Measurements from ENCODE around the gene PCBP3. TPM values are rescaled to one million over a fixed set of nuclear protein-coding genes. Genes with fewer than 3 reads are reported as not detected.

Gene PCBP3
- total RNA-seq, 4 donors from 2014 or later = 0.47 to 5.3 (median 1.0) TPM; not detected in 1

DNA sequence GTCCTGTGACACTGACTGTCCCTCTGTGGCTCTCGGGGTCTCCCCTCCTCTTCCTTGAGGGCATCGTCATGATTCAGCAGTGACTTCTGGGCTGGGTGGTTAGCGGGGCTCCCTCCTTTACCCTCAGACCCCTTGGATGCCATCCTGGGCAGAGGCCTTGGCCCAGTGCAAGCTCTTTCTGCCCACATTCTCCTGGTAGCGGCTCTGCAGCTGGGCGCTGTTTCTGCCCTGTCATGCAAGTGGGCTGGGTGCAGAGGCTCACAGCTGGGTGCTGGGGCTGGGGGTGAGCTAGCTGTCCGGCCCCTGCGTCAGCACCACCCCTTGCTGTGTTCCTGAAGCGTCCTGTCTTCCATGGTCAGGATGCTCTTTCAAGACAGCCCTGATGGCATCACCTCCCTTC is 158.5 kb downstream of the PCBP3 start:
- no peak for TF ChIP-seq POLR2A (IDR thresholded peaks at IDR 0.05)
- TF ChIP-seq, protein P1, sequence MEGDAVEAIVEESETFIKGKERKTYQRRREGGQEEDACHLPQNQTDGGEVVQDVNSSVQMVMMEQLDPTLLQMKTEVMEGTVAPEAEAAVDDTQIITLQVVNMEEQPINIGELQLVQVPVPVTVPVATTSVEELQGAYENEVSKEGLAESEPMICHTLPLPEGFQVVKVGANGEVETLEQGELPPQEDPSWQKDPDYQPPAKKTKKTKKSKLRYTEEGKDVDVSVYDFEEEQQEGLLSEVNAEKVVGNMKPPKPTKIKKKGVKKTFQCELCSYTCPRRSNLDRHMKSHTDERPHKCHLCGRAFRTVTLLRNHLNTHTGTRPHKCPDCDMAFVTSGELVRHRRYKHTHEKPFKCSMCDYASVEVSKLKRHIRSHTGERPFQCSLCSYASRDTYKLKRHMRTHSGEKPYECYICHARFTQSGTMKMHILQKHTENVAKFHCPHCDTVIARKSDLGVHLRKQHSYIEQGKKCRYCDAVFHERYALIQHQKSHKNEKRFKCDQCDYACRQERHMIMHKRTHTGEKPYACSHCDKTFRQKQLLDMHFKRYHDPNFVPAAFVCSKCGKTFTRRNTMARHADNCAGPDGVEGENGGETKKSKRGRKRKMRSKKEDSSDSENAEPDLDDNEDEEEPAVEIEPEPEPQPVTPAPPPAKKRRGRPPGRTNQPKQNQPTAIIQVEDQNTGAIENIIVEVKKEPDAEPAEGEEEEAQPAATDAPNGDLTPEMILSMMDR (IDR thresholded peaks at IDR 0.05) = no peak
- peaks cover 0 to 12% (median 0%) of the 10 kb centered on the region in 4 donors for H3K27me3 ChIP-seq

DNA sequence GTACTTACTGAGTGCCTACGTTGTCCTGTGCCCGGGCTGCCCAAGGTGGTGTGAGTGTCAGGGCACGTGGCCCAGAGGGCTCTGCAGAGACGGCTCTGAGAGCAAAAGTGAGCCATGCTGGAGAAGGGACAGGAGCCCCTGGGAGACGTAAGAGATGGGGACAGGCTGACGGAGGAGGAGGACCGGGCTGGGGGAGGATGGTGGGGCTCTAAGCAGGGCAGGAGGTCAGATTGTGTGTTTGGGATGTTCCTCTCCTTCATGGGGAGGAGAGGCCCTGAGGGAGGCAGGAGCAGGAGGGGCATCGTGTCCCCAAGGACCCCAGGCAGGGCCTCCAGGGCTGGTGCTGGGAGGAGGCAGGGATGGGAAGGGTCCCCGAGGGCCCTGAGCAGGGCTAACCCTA is 158.9 kb downstream of the PCBP3 start:
- TF ChIP-seq, protein P1 (IDR thresholded peaks at IDR 0.05) = no peak
- TF ChIP-seq POLR2A (IDR thresholded peaks at IDR 0.05) = no peak
- Histone ChIP-seq H3K9me3 (no peaks in the 10 kb centered on the region), H3K4me3 (no peak overlapping the region), H3K36me3 (no peaks in the 10 kb centered on the region), H3K4me1 (no peaks in the 10 kb centered on the region), H3K27me3 (peaks cover 0 to 12% (median 0%) of the 10 kb centered on the region in 4 donors), H3K27ac (no peak overlapping the region)
- no peak for DNase-seq
- intact Hi-C loops (cut with DNase I) = no loop called here
- whole genome bisulfite sequencing, 2 donors = 11 to 58% methylated on average over 1 to 4 of the region's 9 CpGs

More for the DNA sequence above, 158.5 kb downstream of the PCBP3 start:
- Histone ChIP-seq H3K4me1 (no peaks in the 10 kb centered on the region), H3K27ac (no peak overlapping the region), H3K36me3 (no peaks in the 10 kb centered on the region), H3K9me3 (no peaks in the 10 kb centered on the region), H3K4me3 (no peak overlapping the region)
- DNase-seq = no peak
- intact Hi-C loops (cut with DNase I) = no loop called here
- WGBS, 2 donors = 77% methylated on average over 2 of the region's 8 CpGs; no CpG with 5 or more reads in 1 of the 2 donors

DNA sequence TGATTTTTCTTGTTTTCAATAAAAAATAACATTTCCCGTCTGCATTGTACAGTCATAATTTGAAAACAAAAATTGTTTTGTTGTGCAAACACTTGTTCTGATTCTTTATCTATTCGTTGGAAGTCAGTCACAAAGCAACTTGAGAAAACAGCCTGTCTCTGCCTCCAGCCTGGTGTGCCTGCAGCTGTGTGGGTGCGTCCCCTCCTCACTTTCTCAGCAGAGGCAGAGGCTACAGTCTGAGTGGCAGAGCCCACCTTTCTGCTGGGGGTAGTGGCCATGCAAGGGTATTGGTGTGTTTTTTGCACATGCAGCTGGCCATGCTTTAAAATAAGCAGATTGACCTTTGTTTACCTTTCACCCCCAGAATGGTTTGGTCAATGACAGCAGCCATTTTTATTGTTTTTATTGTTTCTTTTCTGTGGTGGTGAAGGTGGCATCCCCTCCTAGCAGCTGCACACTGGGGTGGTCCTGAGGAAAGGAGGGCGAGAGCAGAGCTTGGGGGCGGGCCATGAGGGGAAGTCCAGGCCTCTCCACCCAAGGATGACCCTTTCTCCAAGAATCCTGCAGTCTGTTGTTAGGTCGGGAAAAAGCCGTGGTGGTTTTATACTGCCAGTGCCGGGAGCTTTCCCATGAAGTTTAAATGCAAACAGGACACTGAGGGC is 159.6 kb downstream of the PCBP3 start:
- no peak overlapping the region for H3K27ac ChIP-seq
- H3K4me1 ChIP-seq = no peaks in the 10 kb centered on the region
- TF ChIP-seq POLR2A (IDR thresholded peaks at IDR 0.05) = no peak
- TF ChIP-seq, protein P1 (IDR thresholded peaks at IDR 0.05) = no peak
- WGBS, 2 donors = 67 to 68% methylated on average over 3 to 8 of the region's 8 CpGs
- H3K4me3 ChIP-seq = no peak overlapping the region
- DNase-seq = no peak
- H3K9me3 ChIP-seq = no peaks in the 10 kb centered on the region
- intact Hi-C loops (cut with DNase I) = no loop called here
- H3K36me3 ChIP-seq = no peaks in the 10 kb centered on the region
- H3K27me3 ChIP-seq = peaks cover 0 to 12% (median 0%) of the 10 kb centered on the region in 4 donors

DNA sequence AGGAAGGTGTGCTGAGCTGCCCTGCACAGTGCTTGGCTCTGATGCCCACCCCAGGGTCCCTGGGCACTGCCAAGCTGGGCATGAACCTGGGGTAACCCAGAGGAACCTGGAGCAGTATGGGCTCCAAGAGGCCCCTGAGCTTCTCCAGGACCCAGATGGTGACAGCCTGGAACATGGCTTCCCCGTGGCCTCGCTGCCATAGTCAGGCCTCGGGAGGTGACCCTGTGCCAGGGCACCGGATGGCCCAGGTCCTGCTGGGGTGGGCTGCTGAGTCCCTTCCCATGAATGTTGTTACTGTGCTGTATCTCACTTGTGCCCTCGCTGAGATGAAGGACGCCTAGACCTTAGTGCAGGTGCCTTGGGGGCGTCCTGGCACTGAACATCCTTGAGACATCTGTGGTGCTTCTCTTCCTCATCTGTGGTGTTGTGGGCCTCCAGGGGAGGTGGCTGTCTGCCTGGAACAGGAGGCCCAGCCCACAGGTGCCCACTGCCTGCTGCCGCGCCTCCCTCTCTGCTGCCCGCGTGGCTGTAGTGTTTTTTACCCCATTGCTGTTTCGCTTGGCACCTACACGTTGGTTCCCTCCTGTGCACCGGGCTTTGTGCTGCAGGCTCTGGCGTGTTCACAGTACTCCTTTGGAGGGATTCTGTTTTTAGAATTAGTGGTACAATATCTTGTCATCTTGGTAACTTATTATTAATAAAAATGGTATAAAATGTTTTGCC is 160.3 kb downstream of the PCBP3 start:
- no peaks in the 10 kb centered on the region for H3K36me3 ChIP-seq
- intact Hi-C loops (cut with DNase I) = no loop called here

More for the DNA sequence above, 160.3 kb downstream of the PCBP3 start:
- Histone ChIP-seq H3K27me3 (peaks cover 0 to 12% (median 0%) of the 10 kb centered on the region in 4 donors), H3K27ac (no peak overlapping the region), H3K4me3 (no peak overlapping the region), H3K9me3 (no peaks in the 10 kb centered on the region), H3K4me1 (no peaks in the 10 kb centered on the region)
- DNase-seq = no peak
- TF ChIP-seq, protein P1 (IDR thresholded peaks at IDR 0.05) = no peak
- TF ChIP-seq POLR2A (IDR thresholded peaks at IDR 0.05) = no peak
- 77 to 81% methylated on average over 10 to 13 of the region's 15 CpGs for WGBS, 2 donors
